K562 (cell line): ENCODE results near the gene ABCB10. TPM values are rescaled to one million over a fixed set of nuclear protein-coding genes. Genes with fewer than 3 reads are reported as not detected.

Experiments
- EP400 ChIP-seq: fragments of 450-650 bp; IDR thresholded peaks from 2 replicates; pipeline ENCODE4 v1.6.1; 2017; ENCODE audit warnings: antibody characterized with exemption, mild to moderate bottlenecking, moderate library complexity
- ETS2 ChIP-seq: IDR thresholded peaks from 2 replicates; pipeline ENCODE4 v1.6.1; 2016; ENCODE audit warnings: borderline replicate concordance, missing genetic modification characterization, mild to moderate bottlenecking, moderate library complexity, missing compliant biosample characterization; ENCODE audit not compliant: poor library complexity, severe bottlenecking
- HOXB6 ChIP-seq: fragments of 250-450 bp; sonication (Bioruptor Pico); IDR thresholded peaks from 2 replicates; pipeline ENCODE4 v1.5.1; 2022; ENCODE audit warnings: mild to moderate bottlenecking, borderline replicate concordance
- IRF1 ChIP-seq: sonication (generic); formaldehyde crosslinking; IDR thresholded peaks from 2 replicates; pipeline ENCODE4 v1.8.0; 2022; ENCODE audit warnings: missing genetic modification reagents, mild to moderate bottlenecking, borderline replicate concordance
- JUNB ChIP-seq: fragments of 450-650 bp; formaldehyde crosslinking; conservative IDR thresholded peaks from 2 replicates; pipeline ENCODE4 v1.4.0; 2020; ENCODE audit warnings: mild to moderate bottlenecking
- KLF13 ChIP-seq: fragments of 450-650 bp; IDR thresholded peaks from 2 replicates; pipeline ENCODE4 v1.6.1; 2016; ENCODE audit warnings: missing genetic modification characterization, low read depth, mild to moderate bottlenecking, missing compliant biosample characterization, moderate library complexity, borderline replicate concordance
- L3MBTL2 ChIP-seq: fragments of 450-650 bp; IDR thresholded peaks from 2 replicates; pipeline ENCODE4 v1.6.1; 2016; ENCODE audit warnings: mild to moderate bottlenecking, moderate library complexity
- MIER1 ChIP-seq: fragments of 450-650 bp; IDR thresholded peaks from 2 replicates; pipeline ENCODE4 v1.6.1; 2016; ENCODE audit warnings: antibody characterized with exemption, mild to moderate bottlenecking, low read depth
- NCOA6 ChIP-seq: fragments of 450-650 bp; IDR thresholded peaks from 2 replicates; pipeline ENCODE4 v1.6.1; 2017; ENCODE audit warnings: mild to moderate bottlenecking
- SOX6 ChIP-seq: fragments of 450-650 bp; IDR thresholded peaks from 2 replicates; pipeline ENCODE4 v1.6.1; 2014; ENCODE audit warnings: mild to moderate bottlenecking
- STAG1 ChIP-seq: sonication (generic); formaldehyde crosslinking; IDR thresholded peaks from 2 replicates; pipeline ENCODE4 v1.5.0; 2020; ENCODE audit warnings: missing genetic modification reagents, borderline replicate concordance
- ZBTB8A ChIP-seq: fragments of 450-650 bp; IDR thresholded peaks from 2 replicates; pipeline ENCODE4 v1.6.1; 2018; ENCODE audit warnings: mild to moderate bottlenecking, moderate library complexity; ENCODE audit not compliant: partially characterized antibody
- ZNF124 ChIP-seq: sonication (generic); formaldehyde crosslinking; IDR thresholded peaks from 2 replicates; pipeline ENCODE4 v1.8.1; 2022; ENCODE audit warnings: missing genetic modification reagents
- ZNF24 ChIP-seq: fragments of 450-650 bp; IDR thresholded peaks from 2 replicates; pipeline ENCODE4 v1.6.1; 2016
- ZNF699 ChIP-seq: fragments of 250-450 bp; sonication (Bioruptor Pico); IDR thresholded peaks from 2 replicates; pipeline ENCODE4 v1.8.0; 2021; ENCODE audit warnings: mild to moderate bottlenecking, moderate library complexity; ENCODE audit not compliant: insufficient replicate concordance
- polyA plus RNA-seq, 8 experiments: library from polyadenylated mRNA; depleted of rRNA in 4 of 8; stranded (reverse) in 5 of 8; unstranded in 3 of 8; fragments of >200 nt; fragmentation: Nextera tagmentation in 2 of 8; fragmentation: Illumina TruSeq in 1 of 8; extraction: Ambion mirVana in 2 of 8; extraction: Trizol in 1 of 8; gene quantifications; 2 replicates each; pipeline versions ENCODE4 v1.2.1 to v1.2.3, GENCODE V29; 2011 to 2014; ENCODE audit warnings: inconsistent platforms in 1 of 8, missing spikeins in 1 of 8
- total RNA-seq, 7 experiments: library from RNA; depleted of rRNA in 6 of 7; stranded (reverse); fragments of >200 nt in 6 of 7; fragmentation: Illumina TruSeq in 2 of 7; extraction: Trizol in 2 of 7; gene quantifications; 2 replicates each; pipeline versions ENCODE4 v1.2.1 to v1.2.3, GENCODE V29; 2011 to 2021; ENCODE audit warnings: low replicate concordance in 1 of 7
- TF ChIP-seq, protein P1 (sequence below): sonication (generic); formaldehyde crosslinking; IDR thresholded peaks from 2 replicates; pipeline ENCODE4 v1.8.1; 2023; ENCODE audit warnings: missing genetic modification reagents, mild to moderate bottlenecking, borderline replicate concordance
- TF ChIP-seq, protein P2 (sequence below), 2 experiments: fragments of 450-650 bp in 1 of 2; sonication (generic) in 1 of 2; formaldehyde crosslinking in 1 of 2; IDR thresholded peaks in 1 of 2; conservative IDR thresholded peaks in 1 of 2; 2 replicates each; pipeline versions ENCODE4 v1.6.1 to v1.8.1; 2016 to 2023; ENCODE audit warnings: mild to moderate bottlenecking in 2 of 2, moderate library complexity in 2 of 2, inconsistent platforms in 1 of 2, missing genetic modification reagents in 1 of 2

The ABCB10 gene
- total and polyA plus RNA-seq, 9 of the 15 experiments (the other 6 are each of a cell fraction or from before 2014, with no cell fraction given) = 12.4 to 54.8 (median 36.4) TPM

DNA sequence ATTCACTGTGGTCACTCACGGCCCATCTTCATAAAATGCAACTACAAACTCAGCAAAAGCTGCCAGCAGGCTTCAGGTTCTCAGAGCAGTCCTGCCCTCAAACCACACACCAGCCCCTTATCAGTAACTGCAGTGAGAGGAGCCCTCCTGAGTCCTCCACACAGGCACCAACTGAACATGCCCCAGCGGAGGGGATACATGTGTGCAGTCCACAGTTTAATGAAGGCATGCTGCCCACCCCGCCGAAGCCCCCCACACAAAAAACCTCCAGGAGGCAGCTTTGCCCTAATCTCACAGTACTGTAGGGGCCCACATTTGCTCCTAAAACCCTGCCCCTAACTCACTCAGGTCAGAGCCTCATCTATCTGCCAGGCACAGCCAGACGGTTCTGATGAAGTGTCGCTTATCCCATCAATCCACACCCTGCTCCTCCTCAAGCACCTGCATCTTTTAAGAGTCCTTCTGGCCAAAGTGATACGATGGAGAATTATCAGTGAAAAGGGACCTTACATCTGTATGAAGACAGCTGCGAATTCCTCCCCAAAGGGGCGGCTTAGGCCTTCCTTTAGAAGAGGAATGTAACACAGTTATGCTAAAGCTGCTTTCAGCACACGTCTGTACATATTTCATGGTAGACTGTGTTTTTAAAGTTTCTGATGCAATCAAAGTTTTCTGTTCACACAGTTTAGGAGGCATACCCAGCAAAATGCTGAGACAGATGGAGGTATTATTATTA is 3.5 kb downstream of the ABCB10 start (continued):
- TF ChIP-seq L3MBTL2 (peak; percentile 40; the same call in 1 of the 2 replicates), ETS2 (tag) (no peak), JUNB (CRISPR knock-in tag) (no peak), ZBTB8A (no peak), NCOA6 (no peak), HOXB6 (CRISPR knock-in tag) (no peak), SOX6 (peak; percentile 97), ZNF699 (CRISPR knock-in tag) (no peak), MIER1 (0 out of 2 replicates have a peak, but pooled peaks have one; percentile 64), KLF13 (peak; percentile 63; the same call in 1 of the 2 replicates), STAG1 (no peak), EP400 (peak; percentile 82), ZNF24 (peak; percentile 88), ZNF124 (no peak), IRF1 (no peak)
- TF ChIP-seq, protein P1, sequence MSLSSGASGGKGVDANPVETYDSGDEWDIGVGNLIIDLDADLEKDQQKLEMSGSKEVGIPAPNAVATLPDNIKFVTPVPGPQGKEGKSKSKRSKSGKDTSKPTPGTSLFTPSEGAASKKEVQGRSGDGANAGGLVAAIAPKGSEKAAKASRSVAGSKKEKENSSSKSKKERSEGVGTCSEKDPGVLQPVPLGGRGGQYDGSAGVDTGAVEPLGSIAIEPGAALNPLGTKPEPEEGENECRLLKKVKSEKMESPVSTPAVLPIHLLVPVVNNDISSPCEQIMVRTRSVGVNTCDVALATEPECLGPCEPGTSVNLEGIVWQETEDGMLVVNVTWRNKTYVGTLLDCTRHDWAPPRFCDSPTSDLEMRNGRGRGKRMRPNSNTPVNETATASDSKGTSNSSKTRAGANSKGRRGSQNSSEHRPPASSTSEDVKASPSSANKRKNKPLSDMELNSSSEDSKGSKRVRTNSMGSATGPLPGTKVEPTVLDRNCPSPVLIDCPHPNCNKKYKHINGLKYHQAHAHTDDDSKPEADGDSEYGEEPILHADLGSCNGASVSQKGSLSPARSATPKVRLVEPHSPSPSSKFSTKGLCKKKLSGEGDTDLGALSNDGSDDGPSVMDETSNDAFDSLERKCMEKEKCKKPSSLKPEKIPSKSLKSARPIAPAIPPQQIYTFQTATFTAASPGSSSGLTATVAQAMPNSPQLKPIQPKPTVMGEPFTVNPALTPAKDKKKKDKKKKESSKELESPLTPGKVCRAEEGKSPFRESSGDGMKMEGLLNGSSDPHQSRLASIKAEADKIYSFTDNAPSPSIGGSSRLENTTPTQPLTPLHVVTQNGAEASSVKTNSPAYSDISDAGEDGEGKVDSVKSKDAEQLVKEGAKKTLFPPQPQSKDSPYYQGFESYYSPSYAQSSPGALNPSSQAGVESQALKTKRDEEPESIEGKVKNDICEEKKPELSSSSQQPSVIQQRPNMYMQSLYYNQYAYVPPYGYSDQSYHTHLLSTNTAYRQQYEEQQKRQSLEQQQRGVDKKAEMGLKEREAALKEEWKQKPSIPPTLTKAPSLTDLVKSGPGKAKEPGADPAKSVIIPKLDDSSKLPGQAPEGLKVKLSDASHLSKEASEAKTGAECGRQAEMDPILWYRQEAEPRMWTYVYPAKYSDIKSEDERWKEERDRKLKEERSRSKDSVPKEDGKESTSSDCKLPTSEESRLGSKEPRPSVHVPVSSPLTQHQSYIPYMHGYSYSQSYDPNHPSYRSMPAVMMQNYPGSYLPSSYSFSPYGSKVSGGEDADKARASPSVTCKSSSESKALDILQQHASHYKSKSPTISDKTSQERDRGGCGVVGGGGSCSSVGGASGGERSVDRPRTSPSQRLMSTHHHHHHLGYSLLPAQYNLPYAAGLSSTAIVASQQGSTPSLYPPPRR = peak; percentile 90; the same call in 1 of the 2 replicates
- TF ChIP-seq, protein P2, sequence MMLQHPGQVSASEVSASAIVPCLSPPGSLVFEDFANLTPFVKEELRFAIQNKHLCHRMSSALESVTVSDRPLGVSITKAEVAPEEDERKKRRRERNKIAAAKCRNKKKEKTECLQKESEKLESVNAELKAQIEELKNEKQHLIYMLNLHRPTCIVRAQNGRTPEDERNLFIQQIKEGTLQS (IDR thresholded peaks at IDR 0.05) = peak; percentile 74
- TF ChIP-seq, protein P2 (CRISPR knock-in tag; conservative IDR thresholded peaks at IDR 0.05) = no peak
